ENCODE data around the gene CAPN14.

DNA sequence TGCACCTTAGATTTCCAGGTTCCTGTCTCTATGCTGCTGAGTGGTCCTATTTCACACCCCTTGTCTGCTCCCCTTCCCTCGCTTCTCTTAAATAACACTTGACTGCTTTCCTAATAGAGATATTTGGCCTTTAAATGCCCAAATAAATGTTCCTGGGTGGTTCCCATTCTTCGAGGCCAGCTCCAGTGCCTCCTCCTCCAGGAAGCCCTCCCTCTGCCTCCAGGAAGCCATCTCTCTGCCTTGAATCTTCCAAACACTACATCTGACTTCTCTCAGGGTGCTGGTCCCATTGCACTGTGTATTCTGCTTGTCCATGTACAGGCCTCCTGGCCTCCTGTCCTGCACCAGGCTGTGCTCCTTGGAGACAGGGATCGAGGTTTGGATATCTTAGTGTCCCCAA is 30.8 kb upstream of the CAPN14 start:
- TF ChIP-seq EZH2 (IDR thresholded peaks at IDR 0.05; ENCODE audit: insufficient read depth, low read length), result no peak
- TF ChIP-seq, protein P1, sequence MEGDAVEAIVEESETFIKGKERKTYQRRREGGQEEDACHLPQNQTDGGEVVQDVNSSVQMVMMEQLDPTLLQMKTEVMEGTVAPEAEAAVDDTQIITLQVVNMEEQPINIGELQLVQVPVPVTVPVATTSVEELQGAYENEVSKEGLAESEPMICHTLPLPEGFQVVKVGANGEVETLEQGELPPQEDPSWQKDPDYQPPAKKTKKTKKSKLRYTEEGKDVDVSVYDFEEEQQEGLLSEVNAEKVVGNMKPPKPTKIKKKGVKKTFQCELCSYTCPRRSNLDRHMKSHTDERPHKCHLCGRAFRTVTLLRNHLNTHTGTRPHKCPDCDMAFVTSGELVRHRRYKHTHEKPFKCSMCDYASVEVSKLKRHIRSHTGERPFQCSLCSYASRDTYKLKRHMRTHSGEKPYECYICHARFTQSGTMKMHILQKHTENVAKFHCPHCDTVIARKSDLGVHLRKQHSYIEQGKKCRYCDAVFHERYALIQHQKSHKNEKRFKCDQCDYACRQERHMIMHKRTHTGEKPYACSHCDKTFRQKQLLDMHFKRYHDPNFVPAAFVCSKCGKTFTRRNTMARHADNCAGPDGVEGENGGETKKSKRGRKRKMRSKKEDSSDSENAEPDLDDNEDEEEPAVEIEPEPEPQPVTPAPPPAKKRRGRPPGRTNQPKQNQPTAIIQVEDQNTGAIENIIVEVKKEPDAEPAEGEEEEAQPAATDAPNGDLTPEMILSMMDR (IDR thresholded peaks at IDR 0.05; ENCODE audit: insufficient read depth, low read depth, low read length), result no peak

All from astrocyte (in vitro differentiated cells and primary cell).